NCI-H524 (cell line): ENCODE measurements around the gene ALG1.

Experiments
- DNase-seq, 2 experiments: peaks; one replicate each; lab custom pipeline; 2025; lab: John Stamatoyannopoulos, UW

The ALG1 gene, protein sequence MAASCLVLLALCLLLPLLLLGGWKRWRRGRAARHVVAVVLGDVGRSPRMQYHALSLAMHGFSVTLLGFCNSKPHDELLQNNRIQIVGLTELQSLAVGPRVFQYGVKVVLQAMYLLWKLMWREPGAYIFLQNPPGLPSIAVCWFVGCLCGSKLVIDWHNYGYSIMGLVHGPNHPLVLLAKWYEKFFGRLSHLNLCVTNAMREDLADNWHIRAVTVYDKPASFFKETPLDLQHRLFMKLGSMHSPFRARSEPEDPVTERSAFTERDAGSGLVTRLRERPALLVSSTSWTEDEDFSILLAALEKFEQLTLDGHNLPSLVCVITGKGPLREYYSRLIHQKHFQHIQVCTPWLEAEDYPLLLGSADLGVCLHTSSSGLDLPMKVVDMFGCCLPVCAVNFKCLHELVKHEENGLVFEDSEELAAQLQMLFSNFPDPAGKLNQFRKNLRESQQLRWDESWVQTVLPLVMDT

DNA sequence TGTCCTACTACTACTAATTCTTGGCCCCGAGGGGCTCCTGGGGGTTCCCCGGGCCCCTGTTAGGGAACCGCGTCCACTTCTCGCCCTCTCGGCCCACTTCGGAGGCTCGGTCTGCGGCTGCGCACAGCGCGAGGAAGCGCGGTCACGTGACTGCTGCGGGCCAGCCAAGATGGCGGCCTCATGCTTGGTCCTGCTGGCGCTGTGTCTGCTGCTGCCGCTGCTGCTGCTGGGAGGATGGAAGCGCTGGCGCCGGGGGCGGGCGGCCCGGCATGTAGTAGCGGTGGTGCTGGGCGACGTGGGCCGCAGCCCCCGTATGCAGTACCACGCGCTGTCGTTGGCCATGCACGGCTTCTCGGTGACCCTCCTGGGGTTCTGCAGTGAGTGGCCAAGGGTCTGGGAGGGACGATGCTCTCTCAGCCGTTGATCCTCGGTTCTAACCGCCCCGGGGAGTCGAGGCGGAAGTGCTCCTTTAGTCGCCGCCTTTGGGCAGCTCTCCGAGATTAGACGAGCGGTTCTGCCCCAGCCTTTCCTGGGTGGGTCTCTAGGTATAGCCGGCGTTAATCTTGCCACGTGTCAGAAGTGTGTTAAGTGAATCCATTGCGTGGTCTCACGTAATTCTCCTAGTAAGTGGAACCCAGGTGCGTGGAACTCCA, at the start of gene ALG1:
Gene ALG1, plus strand, starts transcription at position 163 of the 653 bp plus-strand sequence. Its CDS starts 7 bp downstream, at position 170.
- peak; percentile 69 to 82 for DNase-seq

DNA sequence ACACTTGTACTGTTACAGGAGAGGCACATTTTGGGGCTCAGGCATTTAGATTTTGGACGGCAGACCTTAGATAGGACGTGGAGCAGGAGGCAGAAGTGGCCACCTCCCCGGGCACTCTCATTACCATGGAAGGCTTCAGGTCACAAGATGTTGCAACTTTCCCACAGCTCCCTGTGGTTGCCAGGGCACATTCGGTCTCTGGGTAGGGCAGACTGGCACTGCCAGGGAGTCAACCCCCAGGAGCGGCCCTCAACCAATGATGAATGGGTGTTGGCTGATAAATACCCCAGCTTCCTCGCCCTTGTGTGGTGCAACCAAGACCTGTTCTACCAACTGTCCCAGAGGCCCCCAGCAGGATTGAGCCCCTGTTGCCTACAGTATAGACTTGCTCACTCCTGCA, 49.1 kb upstream of the ALG1 start:
- no peak for DNase-seq

DNA sequence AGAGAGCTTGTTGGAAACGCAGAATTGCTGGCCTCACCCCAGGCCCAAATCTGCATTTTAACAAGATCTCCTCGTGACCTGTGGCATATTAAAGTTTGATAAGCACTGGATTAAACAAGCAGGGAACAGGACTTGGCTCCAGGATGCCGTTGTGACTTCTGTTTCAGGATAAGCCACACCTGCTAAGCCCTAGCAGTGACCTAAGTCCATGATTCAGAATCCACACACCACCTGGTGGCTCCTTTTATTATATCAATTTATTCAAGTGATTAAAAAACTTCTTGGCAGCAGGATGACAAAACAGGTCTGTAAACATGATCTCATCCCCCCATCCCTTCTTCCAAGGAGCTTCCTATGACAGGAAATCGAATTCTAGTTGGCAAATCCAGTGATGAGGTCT, 47.0 kb upstream of the ALG1 start:
- peak; percentile 38 to 60 for DNase-seq

DNA sequence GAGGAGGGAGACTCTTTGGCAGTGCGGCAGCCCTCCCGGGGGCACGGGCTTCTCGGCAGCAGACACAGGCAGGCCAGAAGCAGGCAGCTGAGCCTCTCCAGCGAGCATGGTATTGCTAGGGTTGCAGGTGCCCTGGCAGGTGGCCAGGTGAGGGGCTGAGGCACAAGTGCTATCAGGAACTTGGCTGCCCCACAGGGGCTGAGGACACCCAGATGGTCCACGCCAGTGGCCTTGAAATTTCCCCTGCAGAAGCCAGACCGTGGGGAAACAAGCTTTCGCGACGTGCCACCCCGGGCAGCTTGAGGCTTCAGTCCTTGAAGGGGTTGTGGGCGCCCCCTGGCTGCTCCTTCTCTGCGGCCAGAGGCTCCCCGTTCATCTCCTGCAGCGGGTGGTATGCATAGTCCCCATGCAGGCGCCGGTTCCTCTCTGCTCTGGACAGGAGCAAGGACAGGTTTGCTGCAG, 46.4 kb upstream of the ALG1 start:
- peak in 1 of 2 experiments; percentile 49 for DNase-seq

DNA sequence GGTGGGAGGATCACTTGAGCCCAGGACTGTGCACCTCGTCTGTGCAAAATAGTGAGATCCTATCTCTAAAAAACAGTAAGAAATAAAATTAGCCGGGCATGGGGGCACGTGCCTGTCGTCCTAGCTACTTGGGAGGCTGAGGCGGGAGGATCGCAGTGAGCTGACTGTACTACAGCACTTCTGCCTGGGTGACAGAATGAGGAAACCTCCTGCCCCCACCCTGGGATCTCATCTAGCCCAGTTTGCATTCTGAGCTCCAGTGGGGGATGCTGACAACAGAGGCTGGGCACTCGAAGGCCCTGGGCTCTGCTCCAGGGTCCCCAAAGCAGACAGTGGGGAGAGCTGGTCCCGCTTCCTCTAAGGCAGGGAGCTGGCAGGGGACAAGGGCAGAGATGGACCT, 45.0 kb upstream of the ALG1 start:
- no peak for DNase-seq

DNA sequence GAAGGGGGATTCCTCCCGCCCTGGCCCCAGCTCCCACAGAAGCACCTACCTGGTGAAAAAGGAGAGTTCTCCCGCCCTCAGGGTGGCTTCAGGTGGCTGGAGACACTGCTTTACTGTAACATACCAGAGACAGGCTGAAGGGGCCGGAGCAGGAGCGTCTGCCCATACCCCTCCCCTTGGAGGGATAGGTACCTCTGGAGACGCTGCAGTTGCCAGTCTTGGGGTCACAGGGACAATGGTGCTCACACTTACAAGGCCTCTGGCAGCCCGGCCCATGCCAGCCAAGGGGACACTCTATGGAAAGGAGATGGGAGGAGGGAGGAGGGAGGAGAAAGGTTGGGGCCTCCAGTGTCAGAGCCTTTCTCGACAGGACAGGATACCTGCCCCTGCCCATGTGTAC, 44.6 kb upstream of the ALG1 start:
- no peak for DNase-seq

DNA sequence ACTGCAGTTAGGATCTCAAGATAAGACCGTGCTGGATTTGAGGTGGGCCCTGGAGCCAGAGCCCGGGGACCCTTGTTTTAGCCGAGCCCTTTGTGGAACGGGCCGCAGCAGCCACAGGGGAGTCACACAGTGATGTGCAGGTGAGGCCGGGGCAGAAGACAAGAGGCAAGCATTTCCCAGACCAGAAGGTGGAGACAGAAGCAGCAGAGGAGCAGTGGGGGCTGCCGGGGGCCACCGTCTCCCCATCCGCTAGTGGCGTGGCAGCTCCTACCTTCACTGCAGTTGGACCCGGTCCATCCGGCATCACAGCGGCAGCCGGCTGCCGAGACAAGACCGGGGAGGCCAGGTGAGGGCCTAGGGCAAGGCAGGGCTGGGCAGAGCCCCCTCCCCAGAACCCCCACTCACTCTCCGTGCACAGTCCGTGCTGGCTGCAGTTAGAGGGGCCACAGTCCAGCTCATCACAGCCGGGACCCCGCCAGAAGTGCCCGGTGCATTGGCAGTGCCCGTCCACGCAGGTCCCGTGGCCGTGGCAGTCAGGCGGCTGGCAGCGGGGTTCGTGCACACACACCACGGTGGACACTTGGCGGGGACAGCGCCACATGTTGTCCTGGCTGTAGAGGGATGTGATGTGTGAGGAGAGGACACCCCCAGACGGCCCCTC, 43.9 kb upstream of the ALG1 start:
- no peak for DNase-seq

DNA sequence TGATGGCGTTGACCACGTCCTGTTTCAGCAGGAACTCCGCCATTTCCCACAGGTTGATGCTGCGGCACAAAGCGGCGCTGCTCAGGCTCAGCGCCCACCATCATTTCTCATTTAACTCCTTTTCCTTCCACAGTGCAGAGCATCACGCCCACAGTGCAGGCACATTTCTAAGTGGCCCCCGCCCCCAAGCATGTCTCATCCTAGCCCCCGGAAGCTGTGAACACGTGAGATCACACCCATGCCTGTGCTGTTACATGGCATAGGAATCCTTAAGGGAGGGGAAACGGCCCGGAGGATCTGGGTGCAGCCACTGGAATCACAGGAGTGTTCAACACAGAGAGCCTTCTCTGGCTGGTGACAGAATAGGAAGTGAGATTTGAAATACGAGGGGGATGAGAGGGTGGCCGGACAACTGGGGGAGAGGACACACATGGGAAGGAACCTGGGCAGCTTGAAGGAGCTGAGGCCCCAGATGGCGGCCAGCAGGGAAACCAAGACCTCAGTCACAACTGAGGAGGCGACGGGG, 42.6 kb upstream of the ALG1 start:
- DNase-seq, result no peak

DNA sequence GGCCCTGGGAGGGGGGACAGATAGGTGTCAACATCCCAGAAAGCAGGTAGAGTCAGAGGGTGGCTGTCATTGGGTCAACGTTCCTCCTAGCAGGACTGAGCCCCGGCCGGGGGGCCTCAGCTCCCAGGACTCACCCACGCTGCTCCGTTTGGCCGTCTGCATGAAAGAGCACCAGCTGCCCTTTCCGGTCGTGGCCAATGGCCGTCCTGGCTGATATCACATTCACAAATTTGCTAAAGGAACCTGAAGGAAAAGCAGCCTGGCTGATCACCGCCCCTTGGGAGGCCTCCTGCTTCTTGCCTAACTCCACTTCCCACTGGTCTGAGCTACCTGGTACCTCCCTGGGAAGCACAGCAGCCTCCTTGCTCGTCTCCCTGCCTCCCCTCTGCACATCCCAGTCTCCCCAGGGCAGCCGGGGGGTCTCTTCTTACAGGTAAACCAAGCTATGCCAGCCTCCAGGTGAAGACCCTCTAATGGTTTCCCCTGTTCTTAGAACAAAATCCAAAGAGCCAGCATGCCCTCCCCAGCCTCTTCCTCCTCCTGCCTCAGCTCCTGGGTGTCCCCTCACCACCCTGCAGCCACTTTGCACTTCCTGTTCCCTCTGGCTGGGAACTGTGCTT, 41.3 kb upstream of the ALG1 start:
- DNase-seq, result no peak

DNA sequence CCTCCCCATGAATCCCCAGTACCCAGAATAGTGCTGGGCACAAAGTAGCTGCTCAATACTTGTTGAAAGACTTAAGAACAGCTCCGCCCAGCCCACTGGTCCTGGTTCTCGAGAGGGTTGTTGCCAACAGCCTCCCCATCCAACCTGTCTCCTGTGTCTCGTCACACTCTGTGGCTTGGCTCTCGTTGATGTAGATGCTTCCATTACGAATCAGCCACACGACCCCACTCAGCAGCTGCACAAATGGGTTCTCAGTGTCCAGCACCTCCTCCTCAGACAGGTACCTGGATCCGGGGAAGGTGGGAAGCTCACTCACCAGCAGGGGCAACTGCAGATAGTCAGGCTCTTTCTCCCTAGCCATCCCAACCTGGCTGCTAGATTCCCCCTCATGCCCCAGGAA, 40.0 kb upstream of the ALG1 start:
- no peak for DNase-seq

DNA sequence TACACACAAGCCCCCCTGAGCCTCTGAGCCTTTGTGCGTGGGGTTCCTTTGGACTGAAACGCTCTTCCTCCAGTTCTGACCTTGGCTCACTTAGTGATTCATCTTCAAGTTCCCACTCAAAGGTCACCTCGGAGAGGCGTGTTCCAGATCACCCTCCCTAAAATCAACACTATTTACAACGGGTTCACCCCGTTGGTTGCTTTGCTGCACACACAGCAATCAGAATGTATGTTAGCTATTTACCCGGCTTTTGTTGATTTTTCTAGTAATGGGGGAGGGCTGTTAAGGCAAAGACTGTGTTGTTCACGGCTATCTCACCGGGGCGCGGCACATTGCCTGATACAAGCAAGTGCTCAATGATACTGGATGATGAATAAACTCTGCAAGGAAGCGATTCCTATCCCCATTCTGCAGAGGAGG, 38.9 kb upstream of the ALG1 start:
- no peak for DNase-seq

DNA sequence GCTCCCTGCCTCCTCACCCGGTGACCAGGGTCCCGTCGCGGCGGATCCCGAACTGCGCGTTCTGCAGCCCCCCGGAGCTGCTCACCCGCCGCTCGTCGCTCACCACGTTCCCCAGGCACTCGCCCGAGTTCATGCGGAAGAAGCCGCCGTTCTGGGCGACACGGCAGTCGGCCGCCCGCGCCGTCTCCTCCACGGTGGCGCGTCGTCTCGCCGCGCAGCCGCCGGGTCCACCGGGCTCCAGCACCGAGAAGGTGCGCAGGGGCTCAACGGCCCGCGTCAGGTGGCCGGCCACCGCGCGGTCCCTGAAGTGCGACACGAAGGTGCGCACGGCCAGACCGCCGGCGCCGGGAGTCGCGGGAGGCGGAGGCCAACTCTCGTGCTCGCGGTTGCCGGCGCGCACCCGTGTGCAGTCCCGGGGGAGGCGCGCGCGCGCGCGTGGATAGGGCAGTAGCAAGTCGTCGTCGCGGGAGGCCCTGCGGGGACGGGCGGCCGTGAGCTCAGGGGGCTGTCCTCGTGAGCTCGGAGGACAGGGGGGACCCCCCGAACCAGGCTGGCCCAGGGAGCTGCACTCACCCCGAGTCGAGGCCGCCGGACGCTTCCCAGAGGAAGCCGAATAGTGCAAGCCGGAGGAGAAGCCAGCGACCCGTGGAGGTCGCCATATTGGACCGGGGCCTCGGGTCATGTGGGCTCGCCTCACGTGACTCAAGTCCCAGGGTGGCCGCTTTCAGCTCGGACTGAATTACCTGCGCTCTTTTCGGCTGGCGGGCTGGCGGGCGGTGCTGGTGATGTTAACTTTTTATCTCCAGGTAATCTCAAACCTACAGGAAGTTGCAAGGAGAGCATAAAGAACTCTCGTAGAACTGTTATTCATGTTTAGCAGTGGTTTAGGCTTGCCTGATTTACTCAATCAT, 38.1 kb upstream of the ALG1 start, which contains the start of gene NAGPA:
Gene NAGPA, minus strand, starts transcription at position 680 of the 911 bp plus-strand sequence. Its CDS starts 21 bp downstream, at position 659.
- DNase-seq, result peak; percentile 47 to 80

DNA sequence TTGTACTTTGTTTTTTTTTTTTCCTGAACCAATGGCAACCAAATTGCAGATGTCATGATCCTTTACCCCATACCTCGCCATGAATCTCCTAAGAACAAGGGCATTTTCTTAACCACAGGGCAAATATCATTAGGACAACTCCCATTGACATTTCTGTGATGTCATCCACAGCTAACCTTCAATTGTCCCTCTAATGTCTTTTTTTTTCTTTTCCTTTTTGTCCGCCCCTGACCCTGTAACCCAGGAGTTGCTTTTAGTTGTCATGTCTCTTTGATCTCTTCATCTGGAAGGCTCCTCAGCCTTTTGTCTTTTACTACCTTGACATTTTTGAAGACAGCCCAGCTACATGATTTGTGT, 37.5 kb upstream of the ALG1 start:
- DNase-seq, result no peak

DNA sequence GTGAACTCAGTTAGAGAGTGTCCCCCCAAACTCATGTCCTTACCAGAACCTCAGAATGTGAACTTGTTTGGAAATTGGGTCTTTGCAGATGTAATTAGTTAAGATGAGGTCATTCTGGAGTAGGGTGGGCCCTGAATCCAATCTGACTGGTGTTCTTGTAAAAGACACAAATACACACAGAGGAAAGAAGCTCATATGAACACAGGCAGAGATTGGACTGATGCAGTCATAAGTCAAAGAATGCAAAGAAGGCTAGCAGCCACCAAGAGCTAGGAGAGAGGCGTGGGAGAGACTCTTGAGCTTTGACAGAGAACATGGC, 35.8 kb upstream of the ALG1 start:
- DNase-seq, result no peak

DNA sequence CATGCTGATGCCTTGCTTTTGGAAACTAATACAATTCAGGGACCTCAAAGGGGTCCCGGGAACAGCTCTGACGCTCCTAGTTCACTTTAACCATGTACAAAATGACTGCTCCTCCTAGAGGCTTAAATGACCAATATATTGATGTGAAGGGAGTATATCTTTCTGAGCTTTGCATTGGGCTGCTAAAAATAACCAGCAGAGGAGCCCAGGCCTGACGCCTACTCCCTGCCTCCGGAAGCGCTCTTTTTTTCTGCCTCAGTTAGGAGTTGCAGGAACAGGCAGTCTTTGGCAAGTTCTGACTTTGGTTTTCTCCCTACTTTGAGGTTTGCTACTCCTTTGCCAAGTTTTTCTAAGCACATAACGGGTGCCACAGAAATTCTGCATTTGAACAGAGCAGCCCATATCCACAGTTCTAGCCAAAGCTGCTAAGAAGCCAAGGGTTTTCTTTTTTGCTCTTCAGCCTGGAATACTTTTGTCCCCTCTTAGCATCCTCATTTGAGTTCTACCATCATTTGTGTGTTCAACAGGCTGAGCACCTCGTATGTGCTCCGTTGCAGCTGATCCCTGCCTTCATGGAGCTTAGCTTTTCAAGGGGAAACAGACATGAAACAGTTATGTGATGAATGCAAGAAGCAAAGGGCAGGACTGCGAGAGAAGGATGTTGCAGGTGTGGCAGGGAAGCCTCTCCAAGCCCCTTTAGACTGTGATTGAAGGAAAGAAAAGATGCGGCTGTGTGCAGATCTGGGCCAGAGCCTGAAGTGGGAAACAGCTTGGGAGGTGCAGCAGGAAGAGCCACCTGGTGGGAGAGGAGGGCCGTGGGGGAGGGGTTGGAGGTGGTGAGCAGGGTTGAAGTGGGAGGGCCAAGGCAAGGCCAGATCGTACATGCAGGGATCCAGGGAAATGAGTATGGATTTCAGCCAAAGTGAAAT, 35.2 kb upstream of the ALG1 start:
- DNase-seq, result no peak

DNA sequence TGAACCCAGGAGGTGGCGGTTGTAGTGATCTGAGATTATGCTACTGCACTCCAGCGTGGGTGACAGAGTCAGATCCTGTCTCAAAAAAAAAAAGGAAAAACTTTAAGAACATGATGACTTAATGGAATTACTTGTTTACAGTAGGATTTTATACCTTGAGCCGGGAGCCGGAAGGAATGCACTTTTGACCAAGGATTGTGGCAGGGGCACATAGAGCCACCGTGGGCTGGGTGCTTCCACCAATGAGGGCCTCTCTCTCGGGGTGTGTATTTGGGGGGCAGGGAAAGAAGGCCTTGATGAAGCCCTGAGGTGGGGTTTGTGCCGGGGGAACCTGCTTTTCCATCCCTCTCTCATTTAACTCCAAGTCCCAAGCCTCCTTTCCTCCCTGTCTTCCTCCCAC, 31.2 kb upstream of the ALG1 start:
- DNase-seq, result no peak

DNA sequence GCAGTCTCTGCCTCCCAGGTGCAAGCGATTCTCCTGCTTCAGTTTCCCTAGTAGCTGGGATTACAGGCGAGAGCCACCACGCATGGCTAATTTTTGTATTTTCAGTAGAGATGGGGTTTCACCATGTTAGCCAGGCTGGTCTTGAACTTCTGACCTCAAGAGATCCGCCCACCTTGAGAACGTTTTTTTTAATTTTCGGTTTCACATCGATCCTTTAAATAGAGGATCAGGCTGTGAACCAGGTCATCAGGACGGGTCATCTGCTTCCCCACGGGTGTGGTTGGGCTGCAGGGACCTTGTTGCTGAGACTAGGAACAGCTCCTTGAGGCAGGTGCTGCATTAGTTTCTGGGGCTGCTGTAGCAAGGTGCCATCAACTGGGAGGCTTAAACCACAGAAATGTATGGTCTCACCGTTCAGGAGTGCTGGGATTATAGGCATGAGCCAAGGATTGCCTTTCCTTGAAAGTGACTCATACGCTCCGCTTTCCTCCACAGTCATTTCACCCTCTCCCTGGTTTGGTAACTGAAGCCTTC, 30.0 kb upstream of the ALG1 start:
- no peak for DNase-seq

DNA sequence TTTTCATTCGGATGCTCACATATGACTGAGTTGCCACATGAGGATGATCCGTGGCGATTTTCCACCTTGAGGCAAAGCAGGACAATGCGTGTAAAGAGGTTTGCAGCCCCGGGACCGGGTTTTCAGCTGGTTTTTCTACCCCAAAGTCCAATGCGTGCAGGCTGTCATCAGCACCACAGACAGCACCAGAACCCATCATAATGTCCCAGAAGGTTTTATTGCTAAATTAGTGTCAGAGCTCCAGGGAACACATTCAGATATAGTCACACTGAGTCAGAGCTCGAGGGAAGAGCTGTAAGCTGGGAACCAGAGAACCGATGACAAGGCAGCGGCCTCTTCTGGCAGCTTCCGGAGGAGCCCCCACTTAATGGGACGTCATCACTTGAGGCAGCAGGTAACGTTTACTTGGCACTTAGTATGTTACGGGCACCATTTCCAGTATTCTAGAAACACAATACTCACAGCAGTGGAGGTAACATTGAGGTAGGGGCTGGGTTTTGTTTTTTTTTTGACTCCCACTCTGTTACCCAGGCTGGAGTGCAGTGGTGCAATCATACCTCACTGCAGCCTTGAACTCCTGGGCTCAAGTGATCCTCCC, 29.0 kb upstream of the ALG1 start:
- DNase-seq, result peak in 1 of 2 experiments; percentile 38

DNA sequence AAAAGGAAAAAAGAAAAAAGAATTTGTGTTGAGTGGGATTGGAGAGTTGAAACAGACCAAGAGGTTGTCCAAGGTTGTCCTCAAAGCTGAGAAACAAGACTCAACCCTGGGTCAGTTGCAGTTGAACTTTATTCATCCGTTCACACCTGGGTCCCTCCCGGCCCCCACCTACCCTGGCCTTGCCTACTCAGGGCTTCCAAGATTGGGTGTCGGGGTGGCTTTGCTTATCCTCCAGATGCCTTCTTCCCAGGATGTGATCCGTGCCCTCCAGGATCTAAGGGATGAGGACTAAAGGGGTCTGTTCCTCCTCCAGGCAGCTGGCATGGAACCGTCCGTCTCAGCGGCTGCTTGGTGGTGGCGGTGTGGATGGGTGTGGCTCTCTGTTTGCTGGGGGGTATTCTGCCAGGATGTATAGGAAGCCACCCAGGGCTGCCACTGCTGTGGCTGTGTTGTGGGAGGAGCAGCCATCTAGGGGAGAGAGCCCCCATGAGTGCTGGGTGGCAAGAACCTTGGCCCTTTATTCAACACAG, 27.6 kb upstream of the ALG1 start:
- DNase-seq, result no peak
